HG03064 (cell line): ENCODE data around the gene ACTR1B.
A peak's percentile ranks its signal among the peaks of the same experiment; 100 is the strongest.
"Not testable (repeated sequence)": the region's sequence is repeated elsewhere in the genome, so short reads cannot be mapped to it uniquely, and the experiment has no call there.

Experiments
- ATAC-seq: cut with Tn5 transposase; IDR thresholded peaks from one replicate; pipeline ENCODE4 v1.9.1; 2021; ENCODE audit warnings: low read depth; ENCODE audit not compliant: unreplicated experiment

Gene ACTR1B

DNA sequence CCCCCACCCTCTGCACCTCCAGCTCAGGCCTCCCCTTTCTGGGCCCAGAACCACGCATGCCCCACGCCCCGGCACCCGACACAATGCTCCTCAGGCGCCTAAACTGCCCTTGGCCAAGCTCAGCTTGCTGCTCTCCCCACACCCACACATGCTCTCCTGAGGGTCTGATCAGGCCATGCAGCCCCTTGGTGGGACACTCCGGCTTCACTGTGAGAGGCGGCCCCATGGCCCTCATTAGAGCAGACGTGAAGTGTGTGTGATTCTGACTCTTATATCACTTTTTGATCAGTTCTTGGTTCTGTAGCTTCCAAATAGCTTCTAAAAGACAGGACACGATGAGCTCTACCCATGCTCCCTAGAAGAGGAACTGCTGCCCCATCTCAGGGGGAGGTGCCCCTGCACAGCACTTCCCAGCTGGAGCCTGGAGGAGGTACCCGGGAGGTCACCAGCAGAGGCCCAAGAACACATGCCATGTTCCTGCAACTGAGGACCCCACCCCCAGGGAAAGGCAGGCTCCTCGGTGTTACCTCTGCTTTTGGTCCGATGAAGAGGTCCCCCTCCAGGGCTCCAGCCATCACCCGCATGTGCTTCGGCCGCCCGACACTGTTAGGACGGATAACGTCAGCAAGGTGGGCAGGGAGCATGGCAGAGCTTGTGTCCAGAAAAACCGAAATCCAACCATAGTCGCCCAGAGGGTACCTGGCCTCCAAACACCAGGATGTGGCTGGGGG is 3.6 kb downstream of the ACTR1B start:
- no peak for ATAC-seq

DNA sequence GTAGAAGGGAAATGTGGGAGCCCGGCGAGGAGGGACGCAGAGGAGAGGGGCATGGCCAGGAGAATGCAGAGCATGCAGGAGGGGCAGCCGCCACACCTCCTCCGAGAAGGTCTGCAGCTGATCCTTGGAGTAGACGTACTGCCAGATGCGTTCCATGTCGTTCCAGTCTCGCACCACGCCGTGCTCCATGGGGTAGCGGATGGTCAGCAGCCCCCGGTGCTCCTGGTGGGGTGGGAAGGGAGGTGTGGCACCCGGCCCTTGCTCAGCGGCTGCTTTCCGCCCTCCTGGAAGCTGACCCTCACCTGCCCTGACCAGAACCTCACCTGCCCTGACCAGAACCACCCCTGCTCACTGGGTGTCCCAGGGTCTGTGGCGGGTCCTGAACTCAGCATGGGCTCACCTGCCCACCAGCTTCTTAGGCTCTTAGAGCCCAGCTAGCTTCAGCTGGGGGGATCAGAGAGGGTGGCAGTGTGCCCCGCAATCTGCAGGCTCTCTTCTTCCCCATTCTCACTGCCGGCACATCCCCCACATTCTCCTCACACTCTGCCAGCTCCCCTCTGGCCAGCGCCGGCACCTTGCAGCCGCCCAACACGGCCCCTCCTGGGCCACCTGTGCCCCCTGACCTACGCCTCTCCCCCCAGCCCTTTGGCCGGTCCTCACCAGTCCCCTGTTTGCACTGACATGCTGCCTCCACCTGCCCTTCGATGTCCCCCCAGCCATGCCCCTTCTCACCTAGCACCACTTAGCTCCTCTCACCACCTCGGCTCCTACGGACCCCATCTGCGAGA is 4.4 kb downstream of the ACTR1B start:
- ATAC-seq = no peak

DNA sequence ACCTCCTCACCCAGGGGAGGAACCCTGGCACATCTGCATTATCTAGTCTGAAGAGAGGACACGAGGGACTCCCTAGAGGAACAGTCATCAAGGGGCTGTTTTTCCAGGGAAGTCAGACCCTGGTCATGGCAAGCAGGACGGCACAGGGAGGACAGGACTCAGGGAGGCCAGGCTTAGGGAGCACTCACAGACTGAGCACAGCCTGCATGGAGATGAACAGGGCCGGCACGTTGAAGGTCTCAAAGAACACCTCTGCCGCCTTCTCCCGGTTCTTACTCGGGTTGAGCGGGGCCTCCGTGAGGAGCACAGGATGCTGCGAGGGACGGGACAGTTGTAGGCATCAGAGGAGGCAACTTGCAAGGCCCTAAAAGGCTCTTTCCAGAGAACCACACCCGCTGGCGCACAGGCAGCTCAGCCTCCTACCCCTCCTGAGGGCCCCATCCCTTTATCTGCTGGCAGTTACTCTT is 5.1 kb downstream of the ACTR1B start:
- ATAC-seq = no peak

DNA sequence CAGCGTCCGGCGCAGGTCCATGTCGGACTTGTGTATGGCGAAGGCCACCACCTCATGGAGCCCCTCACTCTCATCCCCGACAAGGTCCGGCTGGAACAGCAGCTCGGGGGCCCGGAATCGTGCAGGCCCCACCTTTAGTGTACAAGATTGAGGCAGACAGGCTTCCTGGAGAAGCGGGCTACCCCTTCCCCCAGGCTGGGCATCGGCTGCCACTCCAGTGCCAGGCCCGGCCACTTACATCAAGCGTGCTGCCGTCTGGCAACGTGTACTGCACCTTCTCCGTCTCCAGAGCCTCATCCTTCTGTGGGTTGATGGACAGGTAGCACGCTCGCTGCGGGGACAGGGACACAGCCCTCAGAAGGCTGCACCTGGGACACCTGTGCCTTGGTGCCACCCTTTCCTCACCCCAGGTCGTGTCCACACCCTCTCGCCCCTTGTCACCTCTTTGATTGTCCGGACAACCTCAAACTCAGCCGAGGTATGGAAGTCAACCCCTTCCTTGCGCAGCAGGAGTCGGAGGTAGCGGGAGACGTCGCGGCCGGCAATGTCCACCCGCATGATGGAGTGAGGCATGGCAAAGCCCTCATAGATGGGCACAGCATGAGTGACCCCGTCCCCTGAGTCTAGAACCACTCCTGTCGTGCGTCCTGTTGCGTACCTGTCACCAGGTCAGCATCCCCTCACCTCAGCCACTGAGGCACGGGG is 5.7 kb downstream of the ACTR1B start:
- no peak for ATAC-seq

DNA sequence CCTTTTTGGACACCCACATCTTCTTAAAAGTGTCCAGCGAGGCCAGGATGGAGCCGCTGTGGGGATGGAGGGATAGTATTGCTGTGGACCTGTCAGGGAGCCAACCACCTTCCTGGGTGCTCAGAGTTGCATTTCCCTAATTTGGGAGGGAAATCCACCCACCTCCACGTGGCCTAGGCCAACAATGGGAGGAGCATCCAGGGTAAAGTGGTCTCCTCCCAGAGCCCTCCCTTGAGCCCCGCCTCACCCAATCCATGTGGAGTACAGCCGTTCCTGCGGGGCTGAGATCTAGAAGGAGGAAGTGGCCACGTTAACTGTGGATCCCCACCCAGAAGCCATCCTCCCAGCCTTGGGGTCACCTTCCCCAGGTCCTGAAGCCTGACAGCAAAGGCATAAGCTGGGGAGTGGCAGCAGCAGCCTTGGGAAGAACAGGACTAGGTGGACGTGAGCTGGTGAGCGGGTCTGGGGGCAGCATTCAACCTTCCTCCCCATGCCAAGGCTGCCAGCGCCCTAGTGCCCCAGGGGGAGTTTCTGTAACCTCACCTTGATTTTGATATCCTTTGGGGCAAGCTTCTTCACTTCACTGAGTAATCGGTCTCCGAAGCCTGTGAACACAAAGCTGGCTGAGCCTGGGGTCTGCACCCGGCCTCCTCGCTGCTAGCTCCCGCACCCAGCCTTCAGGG is 6.8 kb downstream of the ACTR1B start:
- ATAC-seq = no peak

DNA sequence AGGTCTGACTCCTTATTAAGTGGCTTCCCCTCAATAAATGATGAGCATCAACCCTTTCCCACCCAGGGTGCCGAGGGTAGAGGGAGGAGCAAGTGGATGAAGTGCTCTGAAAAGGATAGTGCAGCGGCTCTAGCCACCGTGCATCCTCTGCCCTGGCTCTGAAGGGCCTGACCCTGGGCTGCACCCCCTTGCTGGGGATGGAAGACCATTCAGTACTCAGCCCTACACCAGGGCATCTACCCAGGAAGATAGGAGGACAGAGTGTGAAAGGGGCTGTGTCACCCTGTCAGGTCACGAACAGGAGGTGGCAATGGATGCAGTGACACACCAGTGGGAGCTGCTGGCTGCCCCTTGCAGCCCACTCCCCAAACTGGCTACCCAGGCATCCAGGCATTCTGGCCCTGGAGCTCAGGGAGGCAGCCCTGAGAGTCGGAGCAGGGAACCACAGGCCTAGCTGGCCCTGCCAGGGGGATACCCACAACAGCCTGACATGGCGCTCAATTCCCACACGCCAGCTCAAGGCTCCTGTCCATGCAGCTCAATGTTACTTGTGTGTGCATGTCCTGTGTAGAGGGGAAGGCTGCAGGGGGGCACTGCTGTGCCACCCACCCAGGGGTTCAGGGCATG is 7.6 kb downstream of the ACTR1B start:
- ATAC-seq = no peak

DNA sequence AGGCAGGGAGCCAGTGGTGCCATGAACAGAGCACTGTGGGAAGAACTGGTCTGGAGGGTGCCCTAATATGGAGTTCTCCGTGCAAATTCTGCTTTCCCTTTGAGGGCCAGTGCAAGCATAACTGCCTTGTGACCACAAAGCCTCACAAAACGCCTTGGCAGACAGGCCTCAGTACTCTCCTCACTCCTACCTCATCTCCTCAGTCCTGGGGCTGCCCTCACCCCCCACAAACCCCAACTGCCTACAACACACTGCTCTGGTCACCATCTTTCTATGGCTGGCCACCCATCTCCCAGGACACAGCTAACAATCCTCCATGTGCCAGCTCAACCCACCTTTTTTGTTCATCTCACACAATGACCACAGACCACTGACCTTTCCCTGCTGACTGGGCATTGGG is 9.1 kb downstream of the ACTR1B start:
- no peak for ATAC-seq

DNA sequence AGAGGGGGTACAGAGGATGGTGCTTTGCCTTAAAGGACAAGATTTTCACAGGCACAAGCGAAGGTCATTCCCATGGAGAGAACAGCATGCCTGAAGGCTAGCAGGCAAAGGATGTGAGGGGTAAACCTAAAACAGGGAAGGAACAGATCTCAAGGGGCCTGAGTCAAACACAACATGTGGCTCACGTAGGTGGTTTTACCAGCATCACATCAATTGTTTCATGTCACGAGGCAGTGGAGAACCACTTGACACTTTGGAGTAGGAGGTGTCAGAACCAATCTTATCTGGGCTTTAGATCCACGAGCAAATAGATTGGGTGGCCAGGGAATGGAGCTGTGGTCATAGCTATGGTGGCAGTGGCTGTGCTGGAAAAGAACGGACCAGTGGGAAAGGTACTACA is 9.5 kb downstream of the ACTR1B start:
- no peak for ATAC-seq

DNA sequence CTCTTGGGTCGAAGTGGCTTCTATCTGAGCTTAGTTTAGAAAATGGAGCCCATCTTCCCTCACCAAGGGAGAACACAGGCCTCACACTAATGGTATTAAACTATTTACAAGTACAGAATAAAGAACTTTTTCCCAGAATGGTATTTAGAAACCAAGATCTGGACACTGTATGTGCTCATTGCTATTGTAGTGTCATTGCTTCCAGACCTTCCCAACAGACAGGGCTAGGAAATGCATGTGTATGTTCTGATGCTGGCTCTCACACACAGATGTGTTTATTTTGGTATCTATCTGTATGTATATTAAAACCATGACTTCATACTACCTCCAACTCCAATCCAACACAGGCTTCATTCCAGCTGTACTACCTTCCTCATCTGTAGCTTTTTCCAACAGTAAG is 10.0 kb downstream of the ACTR1B start:
- no peak for ATAC-seq

DNA sequence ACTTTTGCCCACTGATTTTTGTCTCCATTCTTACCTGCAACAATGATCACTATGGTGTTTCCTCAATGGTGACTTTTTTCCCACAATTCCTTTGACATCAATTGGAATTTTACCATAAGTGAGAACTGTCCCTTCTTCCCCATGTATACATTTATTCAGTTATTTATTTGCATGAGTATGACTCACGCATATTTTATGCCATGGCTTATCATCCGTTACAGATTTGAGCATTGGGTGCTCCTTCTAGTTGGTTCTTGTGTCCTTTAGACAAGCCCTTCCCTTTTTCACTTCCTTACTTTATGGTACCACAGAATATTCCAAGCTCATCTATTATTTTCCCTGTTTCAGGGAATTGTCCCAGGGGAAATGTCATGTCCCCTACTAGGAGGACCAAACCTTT is 10.4 kb downstream of the ACTR1B start:
- ATAC-seq = no peak

DNA sequence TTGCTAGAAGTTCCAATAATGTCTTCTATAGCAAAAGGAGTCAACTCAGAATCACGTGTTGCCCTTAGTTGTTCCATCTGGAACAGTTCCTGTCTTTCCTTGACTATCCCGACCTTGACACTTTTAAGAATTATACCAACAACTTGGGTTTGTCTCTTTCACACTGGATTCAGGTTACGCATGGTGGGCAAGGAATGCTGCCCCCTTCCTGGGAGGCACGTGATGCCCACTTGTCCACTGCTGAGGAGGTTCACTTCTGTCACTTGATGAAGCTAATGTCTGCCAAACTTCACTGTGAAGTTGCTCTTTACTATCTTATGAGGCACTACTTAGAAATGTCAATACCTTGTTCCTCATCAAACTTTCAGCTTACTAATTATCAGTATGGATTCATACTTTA is 12.7 kb downstream of the ACTR1B start:
- ATAC-seq = no peak

DNA sequence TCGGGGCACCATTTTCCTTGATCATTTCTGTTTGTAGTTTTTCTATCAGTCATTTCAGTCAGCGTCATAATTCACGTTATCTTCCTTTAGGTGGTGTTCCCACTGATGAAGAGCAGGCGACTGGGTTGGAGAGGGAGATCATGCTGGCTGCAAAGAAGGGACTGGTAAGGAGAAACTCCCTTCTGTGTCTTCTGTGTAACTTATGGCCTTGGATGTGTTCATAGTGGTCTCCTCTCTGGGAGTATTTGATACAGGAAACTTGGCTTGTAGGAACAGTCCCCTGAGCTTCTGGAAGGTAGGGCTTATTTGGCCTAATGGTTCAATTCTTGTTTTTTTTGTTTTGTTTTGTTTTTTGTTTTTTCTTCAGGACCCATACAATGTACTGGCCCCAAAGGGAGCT is 16.9 kb downstream of the ACTR1B start:
- no peak for ATAC-seq

DNA sequence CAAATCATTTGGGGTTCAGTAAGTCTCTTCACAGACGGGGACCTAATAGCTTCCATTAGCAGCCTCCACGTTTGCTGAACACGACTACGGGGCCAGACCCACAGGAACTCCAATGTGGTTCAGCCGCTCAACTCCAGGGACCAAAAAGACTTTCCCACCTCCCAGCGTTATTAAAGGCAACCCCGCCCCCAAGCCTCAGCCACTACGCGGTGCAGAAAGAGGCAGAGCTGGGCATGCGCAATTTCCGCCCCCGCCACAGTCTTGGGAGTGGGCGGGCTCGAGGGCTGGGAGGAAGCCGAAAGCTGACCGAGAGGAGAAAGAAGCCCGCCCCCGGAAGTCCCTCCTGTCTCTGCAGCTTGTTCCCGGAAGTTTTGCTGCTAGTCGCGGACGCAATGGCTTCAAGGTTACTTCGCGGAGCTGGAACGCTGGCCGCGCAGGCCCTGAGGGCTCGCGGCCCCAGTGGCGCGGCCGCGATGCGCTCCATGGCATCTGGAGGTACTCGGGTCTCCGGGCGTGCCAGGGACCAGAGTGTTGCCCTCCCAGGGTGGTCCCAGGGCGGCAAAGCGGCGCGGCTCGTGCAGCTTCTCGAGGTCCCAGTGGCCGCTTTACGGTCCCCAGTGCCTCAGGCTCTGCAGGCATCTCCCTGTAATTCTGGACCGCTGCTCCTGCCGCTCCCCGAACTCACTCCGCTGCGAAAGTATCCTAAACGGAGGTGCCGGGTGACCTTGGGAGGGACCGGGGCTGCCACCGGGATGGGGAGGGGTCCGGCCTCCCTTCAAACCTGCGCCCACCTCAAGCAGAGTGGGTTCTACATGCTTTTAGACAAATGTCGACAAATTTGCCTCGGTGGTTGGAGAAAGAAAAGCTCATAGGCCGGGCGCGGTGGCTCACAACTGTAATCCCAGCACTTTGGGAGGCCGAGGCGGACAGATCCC is 17.9 kb downstream of the ACTR1B start, which contains the start of gene COX5B:
TSS of gene COX5B (plus strand) at position 368 of the 935 bp plus-strand sequence. CDS start at position 393, 25 bp downstream.
- peak; percentile 87 for ATAC-seq

DNA sequence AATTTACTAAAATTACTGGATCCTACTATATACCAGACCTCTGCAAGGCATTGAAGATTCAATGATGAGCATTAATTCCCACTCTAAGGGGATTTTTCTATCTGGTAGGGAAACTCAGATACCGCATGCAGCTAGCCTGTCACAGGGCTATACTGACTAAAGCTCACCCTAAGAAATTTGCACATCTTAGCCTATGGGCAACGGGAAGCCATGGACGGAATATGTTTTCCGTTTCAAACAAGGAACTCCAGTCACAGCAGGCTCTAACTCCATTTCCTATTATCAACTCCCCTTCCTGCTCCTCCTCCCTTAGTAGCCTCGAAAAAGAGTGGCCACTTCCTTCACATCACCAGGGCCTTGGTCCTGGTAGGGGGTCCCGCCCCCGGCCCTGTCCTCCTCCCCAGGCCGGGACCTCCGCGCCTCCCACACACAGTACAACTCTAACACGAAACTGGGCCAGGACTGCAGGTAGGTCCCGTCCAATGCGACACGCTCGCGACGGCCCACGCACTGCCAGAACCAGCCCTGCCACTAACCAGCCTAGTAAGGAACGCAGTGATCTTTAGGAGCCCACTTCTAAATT is 18.6 kb downstream of the ACTR1B start:
- ATAC-seq = peak; percentile 18

DNA sequence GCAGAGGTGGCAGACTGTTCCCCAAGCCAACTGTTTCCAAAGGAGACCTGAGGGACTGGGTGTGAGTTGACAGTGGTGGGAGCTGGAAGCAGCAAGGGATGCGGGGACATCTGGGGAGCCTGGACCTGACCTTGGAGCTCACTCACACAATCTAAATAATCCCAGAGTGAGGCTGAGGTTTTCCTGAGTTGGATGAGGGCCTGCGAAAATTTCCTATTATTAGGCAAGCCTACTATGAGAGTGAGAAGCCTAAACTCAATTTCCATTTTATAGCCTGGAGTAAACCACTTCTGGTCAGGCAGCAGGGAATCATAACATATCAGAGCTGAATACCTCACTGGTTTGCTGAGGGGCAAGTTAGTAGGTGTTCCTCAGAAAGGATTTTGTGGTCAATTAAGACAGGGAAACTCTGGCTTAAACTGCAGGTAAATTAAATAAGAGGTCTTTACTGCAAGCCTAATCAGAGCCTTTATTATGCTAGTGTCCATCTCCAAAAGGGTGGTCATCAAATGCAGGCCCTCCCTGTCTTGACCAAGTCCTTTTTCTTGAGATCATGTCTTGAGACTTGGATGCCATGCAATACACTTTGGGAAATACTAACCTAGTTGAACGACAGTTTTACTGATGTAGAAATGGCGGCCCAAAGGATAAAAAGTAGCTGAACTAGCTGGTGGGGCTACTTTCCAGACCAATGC is 19.7 kb downstream of the ACTR1B start:
- no peak for ATAC-seq

DNA sequence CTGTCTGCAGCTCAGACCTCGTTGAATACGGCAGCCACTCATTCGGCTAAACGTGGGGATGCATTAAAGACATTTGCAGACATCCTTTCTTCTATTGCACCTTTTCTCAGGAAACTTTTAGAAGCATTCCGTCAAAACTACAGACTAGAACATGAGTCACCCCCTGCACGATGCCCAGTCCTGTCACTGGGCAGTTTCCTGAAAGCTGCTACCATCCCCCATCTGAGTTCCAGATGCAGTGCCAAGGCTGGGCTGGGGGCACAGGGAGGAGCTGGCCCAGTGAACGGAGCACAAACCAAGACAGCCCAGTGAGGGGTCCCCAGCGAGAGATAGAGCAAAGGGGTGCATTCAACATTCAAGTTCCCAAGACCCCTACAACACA is 37.8 kb downstream of the ACTR1B start:
- ATAC-seq = not testable (repeated sequence)

DNA sequence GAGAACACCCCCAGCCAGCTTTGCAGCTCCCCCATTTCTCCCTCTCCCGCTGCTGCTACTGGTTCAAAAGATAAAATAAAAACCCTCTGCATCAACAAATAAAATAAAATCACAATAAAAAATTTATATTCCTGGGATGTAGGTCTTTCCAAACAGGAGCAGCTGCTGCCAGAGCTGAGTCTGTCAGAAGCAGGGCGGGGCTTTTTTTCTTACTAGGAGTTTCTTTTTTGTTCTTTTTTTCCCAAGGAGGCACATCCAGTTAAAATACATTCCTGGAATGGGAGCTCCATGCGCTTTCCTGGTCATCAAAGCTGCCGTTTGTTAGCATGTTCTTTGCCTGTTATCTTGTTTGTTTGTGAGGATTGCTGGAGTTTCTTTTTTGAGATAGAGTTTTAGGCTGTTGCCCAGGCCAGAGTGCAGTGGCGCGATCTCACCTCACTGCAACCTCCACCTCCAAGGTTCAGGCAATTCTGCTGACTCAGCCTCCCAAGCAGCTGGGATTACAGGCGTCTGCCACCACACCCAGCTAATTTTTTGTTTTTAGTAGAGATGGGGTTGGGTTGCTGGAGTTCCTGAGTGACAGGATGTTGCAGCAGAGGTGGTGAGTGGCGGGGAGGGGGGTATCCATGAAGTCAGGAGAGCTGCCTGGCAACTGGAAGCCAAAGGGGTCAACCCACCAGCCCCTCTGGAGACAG is 38.3 kb downstream of the ACTR1B start:
- not testable (repeated sequence) for ATAC-seq

DNA sequence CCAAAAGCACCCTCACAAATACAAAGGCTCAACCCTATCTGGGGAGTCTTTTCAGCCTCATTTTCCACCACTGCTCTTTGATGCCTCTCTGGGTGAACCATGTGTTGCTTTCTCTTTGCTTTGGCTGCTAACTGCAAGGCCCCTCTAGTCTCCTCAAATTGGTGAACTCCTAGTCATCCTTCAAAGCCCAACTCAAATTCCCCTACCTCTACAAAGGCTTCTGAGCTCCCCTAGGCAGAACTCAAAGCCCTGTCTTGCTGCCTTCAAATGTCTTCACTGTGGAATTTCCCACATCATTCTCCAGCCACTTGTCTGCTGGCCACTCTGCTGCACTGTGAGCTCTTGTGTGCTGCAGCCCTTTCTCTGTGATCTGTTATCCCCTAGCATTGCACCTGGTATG is 40.9 kb downstream of the ACTR1B start:
- not testable (repeated sequence) for ATAC-seq
